Measurements from ENCODE around the gene GIN1. TPM values are rescaled to one million over a fixed set of nuclear protein-coding genes. Genes with fewer than 3 reads are reported as not detected.
"Not testable (repeated sequence)": the region's sequence is repeated elsewhere in the genome, so short reads cannot be mapped to it uniquely, and the experiment has no call there.

The GIN1 gene
- total and polyA plus RNA-seq, 2 experiments from 2014 or later = 5.8 to 9.6 TPM

- not testable (repeated sequence) for H3K27me3 Mint-ChIP-seq (ENCODE audit: insufficient read depth, low read depth, poor library complexity); ATAC-seq; H3K27ac Mint-ChIP-seq
These were observed 22.2 kb upstream of the GIN1 start for GRCh38 chr5:103142132-103142531.

GRCh38 chr5:103139264-103139865 lies 19.4 kb upstream of the GIN1 start:
- Mint-ChIP-seq H3K27ac (no peak overlapping the region), H3K36me3 (ENCODE audit: low read depth) (peaks cover 30% of the 10 kb centered on the region), H3K4me1 (no peaks in the 10 kb centered on the region), H3K27me3 (ENCODE audit: insufficient read depth, low read depth, poor library complexity) (no peaks in the 10 kb centered on the region), H3K4me3 (no peak overlapping the region), H3K9me3 (peaks cover 9% of the 10 kb centered on the region; the same call in 1 of the 3 replicates)
- Histone ChIP-seq H3K79me2 (replicated peaks; ENCODE audit: insufficient read depth) (no peaks in the 10 kb centered on the region), H3K4me1 (ENCODE audit: insufficient read depth) (no peaks in the 10 kb centered on the region), H3K27ac (ENCODE audit: low read depth) (no peak overlapping the region), H3K9me2 (ENCODE audit: insufficient read depth) (no peaks in the 10 kb centered on the region), H3K36me3 (ENCODE audit: insufficient read depth) (no peaks in the 10 kb centered on the region; the same call in 1 of the 2 replicates), H4K20me1 (replicated peaks; ENCODE audit: insufficient read depth) (no peaks in the 10 kb centered on the region), H3F3A (replicated peaks; ENCODE audit: low read depth) (no peaks in the 10 kb centered on the region), H2AFZ (no peak overlapping the region), H3K4me2 (no peak overlapping the region), H3K27me3 (ENCODE audit: insufficient read depth) (no peaks in the 10 kb centered on the region), H3K4me3 (no peak overlapping the region)
- TF ChIP-seq EZH2 (IDR thresholded peaks at IDR 0.05; ENCODE audit: low read depth, unreplicated experiment) (no peak), CTCF (conservative IDR thresholded peaks at IDR 0.05; ENCODE audit: low read depth in 2 of 2) (peak; percentile 97 to 99), EZH2phosphoT487 (IDR thresholded peaks at IDR 0.05; ENCODE audit: unreplicated experiment) (no peak)
- DNase-seq (ENCODE audit: low spot score) = peak; percentile 86
- ATAC-seq = peak; percentile 94

More at GRCh38 chr5:103142132-103142531, 22.2 kb upstream of the GIN1 start:
- H3K27ac ChIP-seq (ENCODE audit: low read depth); H3K4me1 ChIP-seq (ENCODE audit: insufficient read depth); H3K9me2 ChIP-seq (ENCODE audit: insufficient read depth); H2AFZ ChIP-seq; H4K20me1 ChIP-seq (replicated peaks; ENCODE audit: insufficient read depth); H3K27me3 ChIP-seq (ENCODE audit: insufficient read depth); H3F3A ChIP-seq (replicated peaks; ENCODE audit: low read depth); H3K4me3 ChIP-seq; H3K4me3 Mint-ChIP-seq; H3K4me2 ChIP-seq; H3K4me1 Mint-ChIP-seq; H3K36me3 ChIP-seq (ENCODE audit: insufficient read depth); H3K79me2 ChIP-seq (replicated peaks; ENCODE audit: insufficient read depth); H3K9me3 Mint-ChIP-seq; DNase-seq (ENCODE audit: low spot score): not testable (repeated sequence)
- peaks cover 24% of the 10 kb centered on the region for H3K36me3 Mint-ChIP-seq (ENCODE audit: low read depth)

GRCh38 chr5:103138202-103138690 lies 18.3 kb upstream of the GIN1 start:
- Mint-ChIP-seq H3K4me3 (no peak overlapping the region), H3K27me3 (ENCODE audit: insufficient read depth, low read depth, poor library complexity) (no peaks in the 10 kb centered on the region), H3K4me1 (no peaks in the 10 kb centered on the region), H3K9me3 (peaks cover 9% of the 10 kb centered on the region; the same call in 1 of the 3 replicates), H3K27ac (no peak overlapping the region), H3K36me3 (ENCODE audit: low read depth) (peaks cover 30% of the 10 kb centered on the region)
- H3K36me3 ChIP-seq (ENCODE audit: insufficient read depth) = no peaks in the 10 kb centered on the region; the same call in 1 of the 2 replicates
- no peaks in the 10 kb centered on the region for H3K79me2 ChIP-seq (replicated peaks; ENCODE audit: insufficient read depth)
- H3K4me3 ChIP-seq = no peak overlapping the region
- ATAC-seq (no peak), DNase-seq (ENCODE audit: low spot score) (no peak)
- no peaks in the 10 kb centered on the region for H3K9me2 ChIP-seq (ENCODE audit: insufficient read depth)
- H3K4me2 ChIP-seq = no peak overlapping the region
- H3K27me3 ChIP-seq (ENCODE audit: insufficient read depth) = no peaks in the 10 kb centered on the region
- H4K20me1 ChIP-seq (replicated peaks; ENCODE audit: insufficient read depth) = no peaks in the 10 kb centered on the region
- no peak overlapping the region for H3K27ac ChIP-seq (ENCODE audit: low read depth)
- H2AFZ ChIP-seq = no peak overlapping the region
- no peaks in the 10 kb centered on the region for H3F3A ChIP-seq (replicated peaks; ENCODE audit: low read depth)
- H3K4me1 ChIP-seq (ENCODE audit: insufficient read depth) = no peaks in the 10 kb centered on the region
- TF ChIP-seq ZNF114 (CRISPR knock-in tag; IDR thresholded peaks at IDR 0.05) (no peak), CREB1 (CRISPR knock-in tag; IDR thresholded peaks at IDR 0.05; ENCODE audit: low read depth) (no peak), POLR2AphosphoS5 (IDR thresholded peaks at IDR 0.05; ENCODE audit: low read depth) (no peak), ZNF331 (CRISPR knock-in tag; IDR thresholded peaks at IDR 0.05; ENCODE audit: low read depth) (no peak), EZH2phosphoT487 (IDR thresholded peaks at IDR 0.05; ENCODE audit: unreplicated experiment) (no peak), STAT1 (IDR thresholded peaks at IDR 0.05; ENCODE audit: unreplicated experiment) (no peak)
- TF ChIP-seq, protein P1, sequence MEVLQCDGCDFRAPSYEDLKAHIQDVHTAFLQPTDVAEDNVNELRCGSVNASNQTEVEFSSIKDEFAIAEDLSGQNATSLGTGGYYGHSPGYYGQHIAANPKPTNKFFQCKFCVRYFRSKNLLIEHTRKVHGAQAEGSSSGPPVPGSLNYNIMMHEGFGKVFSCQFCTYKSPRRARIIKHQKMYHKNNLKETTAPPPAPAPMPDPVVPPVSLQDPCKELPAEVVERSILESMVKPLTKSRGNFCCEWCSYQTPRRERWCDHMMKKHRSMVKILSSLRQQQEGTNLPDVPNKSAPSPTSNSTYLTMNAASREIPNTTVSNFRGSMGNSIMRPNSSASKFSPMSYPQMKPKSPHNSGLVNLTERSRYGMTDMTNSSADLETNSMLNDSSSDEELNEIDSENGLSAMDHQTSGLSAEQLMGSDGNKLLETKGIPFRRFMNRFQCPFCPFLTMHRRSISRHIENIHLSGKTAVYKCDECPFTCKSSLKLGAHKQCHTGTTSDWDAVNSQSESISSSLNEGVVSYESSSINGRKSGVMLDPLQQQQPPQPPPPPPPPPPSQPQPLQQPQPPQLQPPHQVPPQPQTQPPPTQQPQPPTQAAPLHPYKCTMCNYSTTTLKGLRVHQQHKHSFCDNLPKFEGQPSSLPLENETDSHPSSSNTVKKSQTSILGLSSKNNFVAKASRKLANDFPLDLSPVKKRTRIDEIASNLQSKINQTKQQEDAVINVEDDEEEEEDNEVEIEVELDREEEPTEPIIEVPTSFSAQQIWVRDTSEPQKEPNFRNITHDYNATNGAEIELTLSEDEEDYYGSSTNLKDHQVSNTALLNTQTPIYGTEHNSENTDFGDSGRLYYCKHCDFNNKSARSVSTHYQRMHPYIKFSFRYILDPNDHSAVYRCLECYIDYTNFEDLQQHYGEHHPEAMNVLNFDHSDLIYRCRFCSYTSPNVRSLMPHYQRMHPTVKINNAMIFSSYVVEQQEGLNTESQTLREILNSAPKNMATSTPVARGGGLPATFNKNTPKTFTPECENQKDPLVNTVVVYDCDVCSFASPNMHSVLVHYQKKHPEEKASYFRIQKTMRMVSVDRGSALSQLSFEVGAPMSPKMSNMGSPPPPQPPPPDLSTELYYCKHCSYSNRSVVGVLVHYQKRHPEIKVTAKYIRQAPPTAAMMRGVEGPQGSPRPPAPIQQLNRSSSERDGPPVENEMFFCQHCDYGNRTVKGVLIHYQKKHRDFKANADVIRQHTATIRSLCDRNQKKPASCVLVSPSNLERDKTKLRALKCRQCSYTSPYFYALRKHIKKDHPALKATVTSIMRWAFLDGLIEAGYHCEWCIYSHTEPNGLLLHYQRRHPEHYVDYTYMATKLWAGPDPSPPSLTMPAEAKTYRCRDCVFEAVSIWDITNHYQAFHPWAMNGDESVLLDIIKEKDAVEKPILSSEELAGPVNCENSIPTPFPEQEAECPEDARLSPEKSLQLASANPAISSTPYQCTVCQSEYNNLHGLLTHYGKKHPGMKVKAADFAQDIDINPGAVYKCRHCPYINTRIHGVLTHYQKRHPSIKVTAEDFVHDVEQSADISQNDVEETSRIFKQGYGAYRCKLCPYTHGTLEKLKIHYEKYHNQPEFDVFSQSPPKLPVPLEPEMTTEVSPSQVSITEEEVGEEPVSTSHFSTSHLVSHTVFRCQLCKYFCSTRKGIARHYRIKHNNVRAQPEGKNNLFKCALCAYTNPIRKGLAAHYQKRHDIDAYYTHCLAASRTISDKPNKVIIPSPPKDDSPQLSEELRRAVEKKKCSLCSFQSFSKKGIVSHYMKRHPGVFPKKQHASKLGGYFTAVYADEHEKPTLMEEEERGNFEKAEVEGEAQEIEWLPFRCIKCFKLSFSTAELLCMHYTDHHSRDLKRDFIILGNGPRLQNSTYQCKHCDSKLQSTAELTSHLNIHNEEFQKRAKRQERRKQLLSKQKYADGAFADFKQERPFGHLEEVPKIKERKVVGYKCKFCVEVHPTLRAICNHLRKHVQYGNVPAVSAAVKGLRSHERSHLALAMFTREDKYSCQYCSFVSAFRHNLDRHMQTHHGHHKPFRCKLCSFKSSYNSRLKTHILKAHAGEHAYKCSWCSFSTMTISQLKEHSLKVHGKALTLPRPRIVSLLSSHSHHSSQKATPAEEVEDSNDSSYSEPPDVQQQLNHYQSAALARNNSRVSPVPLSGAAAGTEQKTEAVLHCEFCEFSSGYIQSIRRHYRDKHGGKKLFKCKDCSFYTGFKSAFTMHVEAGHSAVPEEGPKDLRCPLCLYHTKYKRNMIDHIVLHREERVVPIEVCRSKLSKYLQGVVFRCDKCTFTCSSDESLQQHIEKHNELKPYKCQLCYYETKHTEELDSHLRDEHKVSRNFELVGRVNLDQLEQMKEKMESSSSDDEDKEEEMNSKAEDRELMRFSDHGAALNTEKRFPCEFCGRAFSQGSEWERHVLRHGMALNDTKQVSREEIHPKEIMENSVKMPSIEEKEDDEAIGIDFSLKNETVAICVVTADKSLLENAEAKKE (CRISPR knock-in tag; IDR thresholded peaks at IDR 0.05) = no peak
